Endodermal cell (in vitro differentiated cells): ENCODE data around the gene UBXN1. TPM values are rescaled to one million over a fixed set of nuclear protein-coding genes. Genes with fewer than 3 reads are reported as not detected.

Experiments used
- DNase-seq: peaks from one replicate; pipeline ENCODE4 v3.0.0-alpha.2; 2017
- H3K27ac ChIP-seq: 2 replicates; pipeline ENCODE4 v1.5.1; 2013; ENCODE audit warnings: mild to moderate bottlenecking, low read depth, low read length, moderate library complexity
- H3K27me3 ChIP-seq: 2 replicates; pipeline ENCODE4 v1.6.1; 2013; ENCODE audit warnings: mild to moderate bottlenecking, low read length, moderate library complexity; ENCODE audit not compliant: insufficient read depth, control insufficient read depth, poor library complexity, severe bottlenecking
- H3K36me3 ChIP-seq: 2 replicates; pipeline ENCODE4 v1.7.0; 2013; ENCODE audit warnings: mild to moderate bottlenecking, low read length, moderate library complexity; ENCODE audit not compliant: control insufficient read depth, insufficient read depth
- H3K4me1 ChIP-seq: one replicate; pipeline ENCODE4 v1.7.0; 2013; ENCODE audit warnings: low read length; ENCODE audit not compliant: control insufficient read depth, insufficient read depth
- H3K4me3 ChIP-seq: 2 replicates; pipeline ENCODE4 v1.5.1; 2013; ENCODE audit warnings: mild to moderate bottlenecking, low read length, moderate library complexity
- H3K9ac ChIP-seq: 2 replicates; pipeline ENCODE4 v1.6.1; 2013; ENCODE audit warnings: mild to moderate bottlenecking, low read length, moderate library complexity; ENCODE audit not compliant: poor library complexity, severe bottlenecking; ENCODE audit errors: extremely low read depth
- H3K9me3 ChIP-seq: 2 replicates; pipeline ENCODE4 v1.6.1; 2013; ENCODE audit warnings: mild to moderate bottlenecking, low read length, moderate library complexity; ENCODE audit not compliant: control insufficient read depth
- H3K27ac Mint-ChIP-seq: 2 replicates; pipeline ENCODE4 v1.8.0; 2020; ENCODE audit warnings: mixed read lengths
- H3K27me3 Mint-ChIP-seq: 2 replicates; pipeline ENCODE4 v1.8.0; 2021; ENCODE audit warnings: mild to moderate bottlenecking, mixed read lengths; ENCODE audit not compliant: insufficient read depth
- H3K36me3 Mint-ChIP-seq: 2 replicates; pipeline ENCODE4 v1.8.0; 2020; ENCODE audit warnings: low read depth, mixed read lengths
- H3K4me1 Mint-ChIP-seq: 2 replicates; pipeline ENCODE4 v1.8.0; 2020; ENCODE audit warnings: mixed read lengths
- H3K4me3 Mint-ChIP-seq: 2 replicates; pipeline ENCODE4 v1.8.0; 2020; ENCODE audit warnings: mild to moderate bottlenecking, moderate library complexity, mixed read lengths
- H3K9me3 Mint-ChIP-seq: 2 replicates; pipeline ENCODE4 v1.8.0; 2020; ENCODE audit warnings: mild to moderate bottlenecking, mixed read lengths
- CTCF ChIP-seq: fragments of 200-600 bp; sonication (generic); conservative IDR thresholded peaks from 2 replicates; pipeline ENCODE4 v1.5.0; 2021; ENCODE audit warnings: antibody characterized with exemption, mild to moderate bottlenecking
- WGBS, 2 experiments: methylation state at CpG; one replicate each; pipeline versions ENCODE4 v1.1.5 to v1.1.7; 2013; ENCODE audit warnings: missing lambda C conversion rate in 2 of 2, mixed read lengths in 1 of 2; ENCODE audit not compliant: insufficient coverage in 1 of 2, insufficient read length in 1 of 2; 5-methylcytosine and 5-hydroxymethylcytosine counted together
- total RNA-seq, 2 donors: library from RNA; stranded (reverse); fragmentation: NEBNext Ultra II Directional in 1 of 2; extraction: Animal tissue kit (Norgen Biotek cat#: 25700) in 1 of 2; gene quantifications; 2 replicates in 1 of 2; 3 replicates in 1 of 2; pipeline ENCODE4 v1.2.1, GENCODE V29; 2021

Gene UBXN1
- total RNA-seq, 2 donors from 2014 or later = 89.3 to 96.6 TPM

DNA sequence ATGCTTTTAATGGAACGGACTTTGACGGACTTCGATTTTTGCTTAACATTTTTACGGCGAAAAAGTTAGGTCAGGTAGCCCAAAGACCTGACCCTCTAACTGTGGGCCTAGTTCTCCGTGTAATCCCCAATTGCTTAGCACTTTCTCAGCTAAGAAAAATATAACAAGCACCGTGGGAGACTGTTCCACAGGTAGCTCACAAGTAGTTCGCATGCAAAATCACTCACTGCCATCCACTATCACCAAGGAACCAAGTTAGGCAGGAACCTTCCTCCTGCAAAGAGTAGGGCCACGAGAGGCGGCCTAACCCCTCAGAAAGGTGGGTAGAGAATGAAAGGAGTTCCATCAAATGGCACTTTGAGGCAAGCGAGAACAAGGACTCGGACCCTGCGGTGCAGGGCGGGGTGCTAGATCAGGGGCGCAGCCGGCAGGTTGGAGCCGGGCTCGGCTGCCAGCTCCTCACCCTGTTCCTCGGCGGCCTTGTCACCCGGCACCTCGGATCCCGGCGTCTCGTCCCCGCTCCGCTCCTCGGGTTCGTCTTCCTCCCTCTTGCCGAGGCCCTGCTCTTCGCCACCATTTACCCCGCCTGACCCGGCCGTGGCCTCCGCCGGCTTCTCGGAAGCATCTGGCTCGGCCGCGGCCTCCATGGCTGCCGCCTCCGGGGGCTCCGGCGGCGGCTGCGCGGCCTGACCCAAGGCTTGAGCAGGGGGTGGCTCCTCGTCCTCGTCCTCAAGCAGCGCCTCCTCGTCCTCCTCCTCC is 47.5 kb upstream of the UBXN1 start:
- H3K27me3 ChIP-seq = no peaks in the 10 kb centered on the region
- WGBS, 2 experiments = 0 to 1% methylated on average over 34 to 51 of the region's 51 CpGs
- Mint-ChIP-seq H3K9me3 (no peaks in the 10 kb centered on the region), H3K4me1 (peaks cover 22% of the 10 kb centered on the region), H3K36me3 (peaks cover 48% of the 10 kb centered on the region), H3K27me3 (no peaks in the 10 kb centered on the region), H3K4me3 (peak overlapping the region; percentile 96), H3K27ac (peak overlapping the region; percentile 69)
- DNase-seq = peak; percentile 58
- no peaks in the 10 kb centered on the region for H3K9me3 ChIP-seq
- peak overlapping the region; percentile 93 for H3K27ac ChIP-seq
- H3K4me1 ChIP-seq = no peaks in the 10 kb centered on the region
- peak overlapping the region; percentile 97 for H3K4me3 ChIP-seq
- no peak for TF ChIP-seq CTCF
- peak overlapping the region; percentile 78 for H3K9ac ChIP-seq
- H3K36me3 ChIP-seq = peaks cover 42% of the 10 kb centered on the region

DNA sequence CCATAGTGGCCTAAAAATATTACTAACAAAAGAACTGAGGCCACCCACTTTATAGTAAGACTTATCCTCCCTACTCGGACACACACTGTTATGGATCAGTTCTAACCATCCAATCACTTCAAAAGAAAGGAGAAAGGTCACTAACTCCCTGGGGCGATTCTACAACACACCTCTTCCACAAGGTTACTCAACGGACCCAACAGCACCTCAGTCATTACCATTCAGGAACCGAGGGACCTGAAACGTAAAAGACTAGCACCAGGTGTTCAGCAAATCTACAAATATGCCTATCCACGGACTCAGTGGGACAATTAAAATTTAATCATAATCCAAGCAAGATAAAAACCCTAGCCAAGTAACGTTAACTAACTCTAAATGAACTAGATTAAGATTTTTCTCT is 46.8 kb upstream of the UBXN1 start:
- H3K4me3 ChIP-seq = peak overlapping the region; percentile 97
- WGBS, 2 experiments = 0 to 2% methylated on average over 6 to 7 of the region's 7 CpGs
- H3K9ac ChIP-seq = peak overlapping the region; percentile 78
- peak overlapping the region; percentile 69 for H3K27ac Mint-ChIP-seq
- peak overlapping the region; percentile 93 for H3K27ac ChIP-seq
- no peak for TF ChIP-seq CTCF
- H3K9me3 ChIP-seq = no peaks in the 10 kb centered on the region
- DNase-seq = no peak
- no peaks in the 10 kb centered on the region for H3K4me1 ChIP-seq
- no peaks in the 10 kb centered on the region for H3K27me3 Mint-ChIP-seq
- peaks cover 22% of the 10 kb centered on the region for H3K4me1 Mint-ChIP-seq
- peaks cover 51% of the 10 kb centered on the region for H3K36me3 Mint-ChIP-seq
- no peaks in the 10 kb centered on the region for H3K27me3 ChIP-seq
- peaks cover 45% of the 10 kb centered on the region for H3K36me3 ChIP-seq
- peak overlapping the region; percentile 96 for H3K4me3 Mint-ChIP-seq
- H3K9me3 Mint-ChIP-seq = no peaks in the 10 kb centered on the region

DNA sequence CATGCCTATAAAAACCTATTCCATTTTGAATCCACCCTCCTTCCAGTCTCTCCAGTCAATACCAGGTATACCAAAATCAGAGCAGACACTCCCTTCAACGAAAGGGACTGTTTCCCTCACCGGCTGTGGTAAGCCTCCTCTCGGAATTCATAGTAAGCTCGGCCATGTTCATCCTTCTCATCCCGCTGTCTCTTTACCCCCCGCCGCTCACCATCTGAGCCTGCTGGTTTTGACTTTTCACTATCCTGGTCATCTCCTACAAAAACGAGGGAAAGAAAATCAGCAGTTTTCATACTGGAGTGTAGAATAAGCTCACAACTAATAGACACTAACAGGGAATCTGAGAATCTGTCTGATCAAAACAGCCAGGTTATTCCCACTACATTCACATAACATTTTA is 45.3 kb upstream of the UBXN1 start:
- Histone ChIP-seq H3K27me3 (no peaks in the 10 kb centered on the region), H3K27ac (no peak overlapping the region), H3K9me3 (no peaks in the 10 kb centered on the region), H3K36me3 (peaks cover 55% of the 10 kb centered on the region), H3K4me3 (peak overlapping the region; percentile 97), H3K4me1 (no peaks in the 10 kb centered on the region), H3K9ac (no peak overlapping the region)
- Mint-ChIP-seq H3K36me3 (peaks cover 61% of the 10 kb centered on the region), H3K27me3 (no peaks in the 10 kb centered on the region), H3K9me3 (no peaks in the 10 kb centered on the region), H3K27ac (peak overlapping the region; percentile 35), H3K4me3 (peak overlapping the region; percentile 96), H3K4me1 (peaks cover 22% of the 10 kb centered on the region)
- 84 to 87% methylated on average over 6 to 8 of the region's 8 CpGs for WGBS, 2 experiments
- no peak for TF ChIP-seq CTCF
- DNase-seq = no peak
